Measurements from ENCODE around the gene CEP170B. TPM values are rescaled to one million over a fixed set of nuclear protein-coding genes. Genes with fewer than 3 reads are reported as not detected.

Gene CEP170B
- total and polyA plus RNA-seq, 9 of the 15 experiments (the other 6 are each of a cell fraction or from before 2014, with no cell fraction given), result 0.01 to 10.2 (median 2.2) TPM

DNA sequence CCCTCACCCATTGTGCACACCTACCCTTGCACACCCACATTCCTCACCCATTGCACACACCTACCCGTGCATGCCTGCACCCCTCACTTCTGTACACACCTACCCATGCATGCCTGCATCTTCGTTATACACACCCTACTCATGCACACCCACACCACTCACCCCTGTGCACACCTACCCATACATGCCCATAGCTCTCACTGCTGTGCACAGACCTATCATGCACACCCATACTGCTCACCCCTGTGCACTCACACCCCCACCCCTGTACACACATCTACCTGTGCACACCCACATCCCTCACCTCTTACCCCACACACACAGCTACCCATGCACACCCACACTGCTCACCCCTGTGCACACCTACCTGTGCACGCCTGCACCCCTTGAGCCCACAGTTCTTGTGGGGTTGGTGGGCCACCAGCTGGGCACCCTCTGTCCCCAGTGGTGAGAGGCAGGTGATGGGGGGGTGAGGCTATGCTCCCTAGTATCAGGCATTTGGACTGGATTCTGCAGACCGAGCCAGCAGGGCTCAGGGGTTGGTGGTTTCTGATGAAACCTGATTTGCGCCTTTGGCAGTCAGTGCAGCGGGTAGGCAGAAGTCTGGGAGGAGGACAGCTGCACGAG, 15.6 kb downstream of the CEP170B start:
- peaks cover 0 to 44% of the 10 kb centered on the region in 2 experiments; a peak in 3 of 5 replicates for H3K4me1 ChIP-seq (replicated peaks in 1 of 2; ENCODE audit: control insufficient read depth in 2 of 2, insufficient read depth in 2 of 2, low read length in 2 of 2)
- WGBS (ENCODE audit: insufficient coverage, low coverage, missing lambda C conversion rate), result 65% methylated on average over 5 of the region's 7 CpGs
- no peaks in the 10 kb centered on the region for H3K27me3 ChIP-seq (ENCODE audit: control insufficient read depth in 2 of 2, insufficient read depth in 2 of 2, low read length in 2 of 2)
- no peak for TF ChIP-seq TAF7 (tag; IDR thresholded peaks at IDR 0.05)
- TF ChIP-seq E2F5 (CRISPR knock-in tag; IDR thresholded peaks at IDR 0.05), result no peak
- H3K4me2 ChIP-seq (ENCODE audit: insufficient read depth, low read length), result no peak overlapping the region
- intact Hi-C loops (cut with micrococcal nuclease), result no loop called here
- ATAC-seq (no peak), FAIRE-seq (no peak), DNase-seq (ENCODE audit: extremely low read depth in 1 of 4, low spot score in 3 of 4) (no peak)
- H3K79me2 ChIP-seq (ENCODE audit: control insufficient read depth, insufficient read depth, low read length), result no peaks in the 10 kb centered on the region
- POLR2A ChIA-PET, result interaction anchor here (1.1 kb wide), 1 partner anchor 8 kb away, joined by 3 read pairs; no protein-coding TSS in a partner anchor
- no peak overlapping the region for H3K9ac ChIP-seq (ENCODE audit: insufficient read depth in 1 of 2, low read depth in 2 of 2, low read length in 2 of 2)
- no peaks in the 10 kb centered on the region for H4K20me1 ChIP-seq (replicated peaks; ENCODE audit: control insufficient read depth, insufficient read depth, low read length)
- H3K36me3 ChIP-seq (ENCODE audit: control insufficient read depth, insufficient read depth, low read length), result peaks cover 5% of the 10 kb centered on the region; the same call in 2 of the 3 replicates
- no peak overlapping the region for H3K27ac ChIP-seq (ENCODE audit: extremely low read depth, low read depth, low read length)
- no peak overlapping the region for H2AFZ ChIP-seq (ENCODE audit: low read depth, low read length)
- CTCF ChIA-PET (ENCODE audit: low intra/inter-chr PET ratio), result no interaction called here
- H3K4me3 ChIP-seq, result no peak overlapping the region
- BruUV-seq (replicated peaks), result no TSS peak
- H3K9me3 ChIP-seq (replicated peaks; ENCODE audit: control insufficient read depth, insufficient read depth, low read depth, low read length), result no peaks in the 10 kb centered on the region
- H3K9me1 ChIP-seq (ENCODE audit: control insufficient read depth, insufficient read depth, low read length), result no peaks in the 10 kb centered on the region
- in situ Hi-C loops (cut with MboI), result no loop called here

DNA sequence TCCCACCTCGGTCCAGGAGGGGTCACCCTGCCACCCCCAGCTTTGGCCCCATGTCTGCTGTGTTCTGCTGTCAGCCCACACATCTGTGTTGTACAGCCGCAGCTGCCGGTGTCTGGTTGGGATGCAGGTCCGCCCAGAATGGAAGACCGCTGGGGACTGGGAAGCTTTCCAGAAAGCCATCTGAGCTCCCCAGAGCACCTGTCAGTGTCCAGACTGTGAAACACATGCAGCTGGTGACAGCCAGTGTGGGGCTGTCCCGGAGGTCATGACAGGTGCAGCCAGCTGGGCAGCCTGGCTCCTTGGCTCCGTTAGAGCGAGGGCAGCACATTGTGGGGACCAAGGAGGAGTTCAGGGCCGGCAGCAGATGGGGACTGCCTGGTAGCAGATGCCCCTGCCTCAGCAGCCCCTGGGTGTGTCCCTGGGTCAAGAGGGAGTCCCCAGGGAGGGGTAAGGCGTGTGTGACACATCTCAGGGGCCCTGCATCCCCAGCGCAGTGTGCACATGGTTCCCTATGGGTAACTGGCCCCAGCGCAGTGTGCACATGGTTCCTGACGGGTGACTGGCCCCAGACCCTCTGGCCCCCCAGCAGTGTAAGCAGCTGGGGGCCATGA, 16.4 kb downstream of the CEP170B start:
- POLR2A ChIA-PET, result interaction anchor here (1.1 kb wide), 1 partner anchor 8 kb away, joined by 3 read pairs; no protein-coding TSS in a partner anchor
- Histone ChIP-seq H3K9me1 (ENCODE audit: control insufficient read depth, insufficient read depth, low read length) (no peaks in the 10 kb centered on the region), H3K27ac (ENCODE audit: extremely low read depth, low read depth, low read length) (no peak overlapping the region), H2AFZ (ENCODE audit: low read depth, low read length) (no peak overlapping the region), H3K79me2 (ENCODE audit: control insufficient read depth, insufficient read depth, low read length) (no peaks in the 10 kb centered on the region), H4K20me1 (replicated peaks; ENCODE audit: control insufficient read depth, insufficient read depth, low read length) (no peaks in the 10 kb centered on the region), H3K36me3 (ENCODE audit: control insufficient read depth, insufficient read depth, low read length) (peaks cover 5% of the 10 kb centered on the region; the same call in 2 of the 3 replicates), H3K9me3 (replicated peaks; ENCODE audit: control insufficient read depth, insufficient read depth, low read depth, low read length) (no peaks in the 10 kb centered on the region), H3K9ac (ENCODE audit: insufficient read depth in 1 of 2, low read depth in 2 of 2, low read length in 2 of 2) (no peak overlapping the region), H3K27me3 (ENCODE audit: control insufficient read depth in 2 of 2, insufficient read depth in 2 of 2, low read length in 2 of 2) (no peaks in the 10 kb centered on the region), H3K4me1 (replicated peaks in 1 of 2; ENCODE audit: control insufficient read depth in 2 of 2, insufficient read depth in 2 of 2, low read length in 2 of 2) (peaks cover 0 to 45% of the 10 kb centered on the region in 2 experiments; a peak in 2 of 5 replicates), H3K4me2 (ENCODE audit: insufficient read depth, low read length) (no peak overlapping the region), H3K4me3 (no peak overlapping the region)
- intact Hi-C loops (cut with micrococcal nuclease) (no loop called here), in situ Hi-C loops (cut with MboI) (no loop called here)
- BruUV-seq (replicated peaks), result no TSS peak
- CTCF ChIA-PET (ENCODE audit: low intra/inter-chr PET ratio), result no interaction called here
- no peak for DNase-seq (ENCODE audit: extremely low read depth in 1 of 4, low spot score in 3 of 4)
- FAIRE-seq, result no peak
- WGBS (ENCODE audit: insufficient coverage, low coverage, missing lambda C conversion rate), result 68% methylated on average over 8 of the region's 13 CpGs
- ATAC-seq, result no peak
- TF ChIP-seq ETS2 (tag; IDR thresholded peaks at IDR 0.05; ENCODE audit: borderline replicate concordance, poor library complexity, severe bottlenecking), result no peak
- no peak for TF ChIP-seq ZNF134 (CRISPR knock-in tag; conservative IDR thresholded peaks at IDR 0.05)
- TF ChIP-seq SLC30A9 (CRISPR knock-in tag; IDR thresholded peaks at IDR 0.05), result no peak
- no peak for TF ChIP-seq XRCC3 (IDR thresholded peaks at IDR 0.05)
- TF ChIP-seq BRF2 (IDR thresholded peaks at IDR 0.05; ENCODE audit: borderline replicate concordance, insufficient read depth, insufficient read length), result no peak
- TF ChIP-seq ZNF224 (CRISPR knock-in tag; IDR thresholded peaks at IDR 0.05), result no peak
- no peak for TF ChIP-seq ZBTB8A (IDR thresholded peaks at IDR 0.05; ENCODE audit: partially characterized antibody)
- TF ChIP-seq RBM34 (IDR thresholded peaks at IDR 0.05; ENCODE audit: borderline replicate concordance, insufficient read depth, low read length), result no peak
- no peak for TF ChIP-seq ZKSCAN8 (CRISPR knock-in tag; IDR thresholded peaks at IDR 0.05)

Measured in K562 (cell line).